ENCODE measurements around the gene UTP14C.

UTP14C gene

GRCh38 chr13:51988988-51989618, 35.4 kb upstream of the UTP14C start:
- no peak for TF ChIP-seq CTCF (conservative IDR thresholded peaks at IDR 0.05)
- no peak overlapping the region for H3K27ac ChIP-seq

DNA sequence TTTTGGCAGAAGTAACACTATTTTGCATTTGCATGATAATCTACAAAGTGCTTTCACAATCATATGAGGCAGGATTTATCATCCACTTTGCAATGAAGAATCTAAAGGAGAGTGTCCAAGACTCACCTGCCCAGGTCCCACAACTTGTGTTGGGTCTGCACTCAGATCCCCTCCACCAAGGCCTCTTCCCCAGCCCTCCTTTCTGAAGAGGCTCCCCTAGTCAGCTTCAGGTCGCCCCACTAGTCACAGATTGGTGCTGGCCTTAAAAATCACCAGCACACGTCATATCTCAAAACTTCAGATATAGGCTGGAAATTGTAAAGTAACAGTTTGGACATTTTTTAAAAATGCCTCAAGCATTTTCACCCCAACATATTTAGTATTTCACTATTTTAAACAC, 30.8 kb upstream of the UTP14C start:
- no peak for TF ChIP-seq CTCF (conservative IDR thresholded peaks at IDR 0.05)

GRCh38 chr13:51995677-51996551, 28.6 kb upstream of the UTP14C start:
- 0 out of 2 replicates have a peak, but pooled peaks have one; percentile 11 for TF ChIP-seq CTCF (conservative IDR thresholded peaks at IDR 0.05)
- H3K27ac ChIP-seq = peak overlapping the region; percentile 92

More for the DNA sequence above, 30.8 kb upstream of the UTP14C start:
- peak overlapping the region; percentile 92 for H3K27ac ChIP-seq

GRCh38 chr13:51996641-51997040, 27.9 kb upstream of the UTP14C start:
- TF ChIP-seq CTCF (conservative IDR thresholded peaks at IDR 0.05) = no peak
- peak overlapping the region; percentile 92 for H3K27ac ChIP-seq

DNA sequence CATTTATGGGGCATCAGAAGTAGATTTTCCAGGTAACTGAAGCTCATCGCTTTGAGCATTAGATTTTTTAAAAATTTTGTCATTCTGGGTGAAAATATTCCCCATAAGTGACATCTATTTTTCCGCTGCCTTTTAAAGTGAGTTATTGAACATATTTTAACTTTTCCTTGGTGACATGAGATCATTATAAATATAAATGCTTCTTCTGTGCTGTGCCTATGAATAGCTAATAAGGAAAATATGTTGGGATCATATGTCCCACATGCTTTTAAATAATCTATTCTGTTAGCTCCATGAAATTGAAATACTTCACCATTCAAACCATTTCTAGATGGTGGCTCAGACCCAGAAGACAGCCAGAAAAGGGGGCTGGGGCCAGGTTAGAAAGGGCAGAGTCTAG, 27.3 kb upstream of the UTP14C start:
- H3K27ac ChIP-seq = peak overlapping the region; percentile 92
- TF ChIP-seq CTCF (conservative IDR thresholded peaks at IDR 0.05) = no peak

- peak overlapping the region; percentile 92 for H3K27ac ChIP-seq
- no peak for TF ChIP-seq CTCF (conservative IDR thresholded peaks at IDR 0.05)
These were observed 26.7 kb upstream of the UTP14C start for GRCh38 chr13:51997641-51998330.

Data from VCaP (cell line).